Stomach (tissue), 4 donors: Measurements from ENCODE around the gene KRT83.

Experiments used
- POLR2AphosphoS5 ChIP-seq, 3 donors: sonication (generic); formaldehyde crosslinking; IDR thresholded peaks; one replicate each; pipeline ENCODE4 v1.6.1; 2016; ENCODE audit warnings: antibody characterized with exemption in 3 of 3
- TF ChIP-seq, protein P1 (sequence below), 7 experiments: fragments of 450-650 bp in 4 of 7; fragments of 200-600 bp in 3 of 7; sonication (generic) in 3 of 7; IDR thresholded peaks; one replicate each; pipeline ENCODE4 v1.5.1; 2016 to 2019; ENCODE audit warnings: antibody characterized with exemption in 7 of 7, control low read depth in 2 of 7, mild to moderate bottlenecking in 1 of 7

GRCh38 chr12:52294803-52295202 lies 26.4 kb downstream of the KRT83 start:
- TF ChIP-seq, protein P1, sequence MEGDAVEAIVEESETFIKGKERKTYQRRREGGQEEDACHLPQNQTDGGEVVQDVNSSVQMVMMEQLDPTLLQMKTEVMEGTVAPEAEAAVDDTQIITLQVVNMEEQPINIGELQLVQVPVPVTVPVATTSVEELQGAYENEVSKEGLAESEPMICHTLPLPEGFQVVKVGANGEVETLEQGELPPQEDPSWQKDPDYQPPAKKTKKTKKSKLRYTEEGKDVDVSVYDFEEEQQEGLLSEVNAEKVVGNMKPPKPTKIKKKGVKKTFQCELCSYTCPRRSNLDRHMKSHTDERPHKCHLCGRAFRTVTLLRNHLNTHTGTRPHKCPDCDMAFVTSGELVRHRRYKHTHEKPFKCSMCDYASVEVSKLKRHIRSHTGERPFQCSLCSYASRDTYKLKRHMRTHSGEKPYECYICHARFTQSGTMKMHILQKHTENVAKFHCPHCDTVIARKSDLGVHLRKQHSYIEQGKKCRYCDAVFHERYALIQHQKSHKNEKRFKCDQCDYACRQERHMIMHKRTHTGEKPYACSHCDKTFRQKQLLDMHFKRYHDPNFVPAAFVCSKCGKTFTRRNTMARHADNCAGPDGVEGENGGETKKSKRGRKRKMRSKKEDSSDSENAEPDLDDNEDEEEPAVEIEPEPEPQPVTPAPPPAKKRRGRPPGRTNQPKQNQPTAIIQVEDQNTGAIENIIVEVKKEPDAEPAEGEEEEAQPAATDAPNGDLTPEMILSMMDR (IDR thresholded peaks at IDR 0.05), result no peak
- TF ChIP-seq POLR2AphosphoS5 (IDR thresholded peaks at IDR 0.05), result no peak
